ENCODE data around the gene GNPAT.

GNPAT gene

DNA sequence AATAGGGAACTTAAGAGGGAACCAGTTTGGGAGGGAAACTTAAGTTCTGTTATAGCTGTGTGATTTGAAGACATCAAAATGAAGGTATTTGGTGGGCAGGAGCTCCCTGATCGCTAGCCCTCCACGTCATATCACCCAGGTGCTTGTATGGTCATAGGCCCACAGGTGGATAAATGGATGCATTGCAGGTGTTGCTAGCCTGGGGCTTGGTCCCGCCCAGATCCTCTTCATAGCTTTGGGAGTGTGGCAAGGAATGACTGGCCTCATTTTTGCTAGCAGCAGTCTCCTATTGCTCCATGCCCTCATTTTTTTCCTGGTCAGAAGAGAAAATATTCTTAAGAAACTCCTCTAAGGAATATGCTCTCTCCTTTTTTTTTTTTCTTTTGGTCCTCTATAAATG lies 11.3 kb downstream of the GNPAT start:
- TF ChIP-seq, protein P1, sequence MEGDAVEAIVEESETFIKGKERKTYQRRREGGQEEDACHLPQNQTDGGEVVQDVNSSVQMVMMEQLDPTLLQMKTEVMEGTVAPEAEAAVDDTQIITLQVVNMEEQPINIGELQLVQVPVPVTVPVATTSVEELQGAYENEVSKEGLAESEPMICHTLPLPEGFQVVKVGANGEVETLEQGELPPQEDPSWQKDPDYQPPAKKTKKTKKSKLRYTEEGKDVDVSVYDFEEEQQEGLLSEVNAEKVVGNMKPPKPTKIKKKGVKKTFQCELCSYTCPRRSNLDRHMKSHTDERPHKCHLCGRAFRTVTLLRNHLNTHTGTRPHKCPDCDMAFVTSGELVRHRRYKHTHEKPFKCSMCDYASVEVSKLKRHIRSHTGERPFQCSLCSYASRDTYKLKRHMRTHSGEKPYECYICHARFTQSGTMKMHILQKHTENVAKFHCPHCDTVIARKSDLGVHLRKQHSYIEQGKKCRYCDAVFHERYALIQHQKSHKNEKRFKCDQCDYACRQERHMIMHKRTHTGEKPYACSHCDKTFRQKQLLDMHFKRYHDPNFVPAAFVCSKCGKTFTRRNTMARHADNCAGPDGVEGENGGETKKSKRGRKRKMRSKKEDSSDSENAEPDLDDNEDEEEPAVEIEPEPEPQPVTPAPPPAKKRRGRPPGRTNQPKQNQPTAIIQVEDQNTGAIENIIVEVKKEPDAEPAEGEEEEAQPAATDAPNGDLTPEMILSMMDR (conservative IDR thresholded peaks at IDR 0.05): no peak
- no peak overlapping the region for H3K27ac ChIP-seq

DNA sequence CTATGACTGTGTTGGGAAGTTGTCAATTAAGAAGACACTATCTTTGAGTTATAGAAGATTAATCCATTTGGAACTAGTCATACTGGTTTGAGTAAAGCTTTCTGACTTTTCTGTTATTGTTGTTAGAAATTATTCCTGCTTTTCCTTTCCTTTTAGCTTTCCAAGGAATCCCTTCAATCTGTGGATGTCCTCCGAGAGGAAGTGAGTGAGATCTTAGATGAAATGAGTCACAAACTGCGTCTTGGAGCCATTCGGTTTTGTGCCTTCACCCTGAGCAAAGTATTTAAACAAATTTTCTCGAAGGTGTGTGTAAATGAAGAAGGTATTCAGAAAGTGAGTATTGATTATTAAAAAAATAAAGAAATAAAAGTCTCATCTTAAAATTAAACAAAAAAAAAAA lies 19.3 kb downstream of the GNPAT start:
- no peak overlapping the region for H3K27ac ChIP-seq
- TF ChIP-seq, protein P1 (conservative IDR thresholded peaks at IDR 0.05): no peak

DNA sequence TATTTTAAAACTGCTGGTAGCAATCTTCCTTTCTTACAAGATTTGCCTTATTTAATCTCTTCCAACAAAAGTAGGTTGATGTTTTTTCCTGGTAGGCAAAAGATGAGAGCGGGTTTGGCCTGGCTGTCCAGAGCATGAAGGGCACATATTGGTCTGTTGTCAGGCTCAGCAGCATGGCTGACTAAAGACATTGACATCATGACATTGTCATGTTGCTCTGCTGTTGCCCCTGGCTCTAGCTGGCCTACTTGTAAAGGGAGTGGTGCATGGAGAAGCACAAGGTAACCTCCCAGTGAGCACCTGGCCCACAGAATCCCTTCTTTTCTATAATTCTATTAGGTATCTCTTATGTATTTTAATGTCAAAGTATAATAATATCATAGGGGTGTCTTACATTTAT lies 23.6 kb downstream of the GNPAT start:
- TF ChIP-seq, protein P1 (conservative IDR thresholded peaks at IDR 0.05): no peak
- no peak overlapping the region for H3K27ac ChIP-seq

DNA sequence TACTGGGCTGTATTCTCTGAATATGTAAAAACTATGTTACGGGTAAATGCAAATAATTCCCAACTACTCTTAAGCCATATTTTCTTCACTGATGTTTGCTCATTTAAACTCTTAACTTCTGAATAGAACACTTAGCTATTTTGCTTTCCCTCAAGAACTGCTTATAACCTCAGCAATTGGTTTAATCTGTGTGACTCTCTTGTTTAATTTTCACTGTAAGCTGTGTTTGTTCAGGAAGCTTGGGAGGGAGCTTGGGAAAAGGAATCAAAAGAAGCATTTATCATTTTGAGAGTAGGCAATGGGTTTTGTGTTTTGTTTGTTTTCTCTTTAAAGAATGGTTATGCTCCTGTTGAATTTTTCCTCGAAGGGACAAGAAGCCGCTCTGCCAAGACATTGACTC lies 24.4 kb downstream of the GNPAT start:
- TF ChIP-seq, protein P1 (conservative IDR thresholded peaks at IDR 0.05): no peak
- H3K27ac ChIP-seq: no peak overlapping the region

DNA sequence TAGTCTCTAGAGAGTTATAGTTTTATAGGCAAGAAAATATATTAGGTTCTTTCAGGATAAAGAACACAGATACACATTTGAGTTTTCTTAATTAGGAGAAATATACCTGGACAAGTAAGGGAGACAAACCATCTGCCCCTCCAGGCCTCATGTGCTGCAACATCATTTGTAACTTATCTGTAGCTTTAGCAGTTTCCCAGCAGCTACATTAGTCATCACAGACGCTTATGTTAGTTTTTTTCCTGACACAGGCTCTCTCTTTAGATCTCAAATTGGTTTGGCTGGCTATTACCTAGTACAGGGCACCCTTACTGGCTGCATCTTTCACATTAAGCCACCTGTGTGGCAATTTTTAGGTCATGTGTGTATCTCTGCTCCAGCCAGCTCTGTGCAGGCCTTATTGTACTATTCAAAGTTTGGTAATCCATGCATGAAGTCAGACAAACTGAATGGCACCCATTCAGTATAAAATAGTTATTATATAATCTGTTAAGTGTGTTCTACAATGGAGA lies 25.9 kb downstream of the GNPAT start:
- TF ChIP-seq, protein P1 (conservative IDR thresholded peaks at IDR 0.05): no peak
- H3K27ac ChIP-seq: no peak overlapping the region

DNA sequence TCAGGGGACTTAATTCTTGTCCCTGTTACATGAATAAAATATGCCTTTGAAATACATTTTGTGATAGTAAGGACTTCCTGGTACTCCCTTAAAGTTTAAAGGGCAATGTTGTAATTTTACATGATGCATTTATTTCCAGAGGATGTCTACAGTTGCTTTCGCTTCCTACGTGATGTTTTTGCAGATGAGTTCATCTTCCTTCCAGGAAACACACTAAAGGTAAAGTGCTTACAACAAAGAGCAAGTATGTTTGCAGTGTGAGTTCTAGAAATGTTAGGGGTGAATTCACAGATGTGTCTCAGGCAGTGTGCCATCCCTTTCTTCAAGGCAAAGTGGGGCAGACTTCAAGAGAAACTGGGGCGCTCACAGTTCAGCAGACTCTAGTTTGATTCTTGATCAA lies 31.2 kb downstream of the GNPAT start:
- H3K27ac ChIP-seq: no peak overlapping the region

DNA sequence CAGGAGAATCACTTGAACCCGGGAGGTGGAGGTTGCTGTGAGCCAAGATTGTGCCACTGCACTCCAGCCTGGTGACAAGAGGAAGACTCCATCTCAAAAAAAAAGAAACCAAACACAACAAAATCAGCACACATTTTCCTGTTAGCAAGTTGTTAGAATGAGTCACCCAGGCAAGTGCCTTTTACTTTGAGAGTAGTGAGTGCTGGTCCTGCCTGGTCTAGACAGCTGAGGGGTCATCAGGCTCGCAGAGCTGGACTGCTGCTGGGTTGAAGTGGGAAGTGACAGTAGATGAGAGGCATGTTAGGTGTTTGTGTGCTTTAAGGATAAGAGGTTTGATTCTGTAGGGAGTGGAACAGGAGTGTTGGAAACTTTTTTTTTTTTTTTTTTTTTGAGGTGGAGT lies 31.9 kb downstream of the GNPAT start:
- TF ChIP-seq, protein P1 (conservative IDR thresholded peaks at IDR 0.05): no peak

More for the DNA sequence above, 31.2 kb downstream of the GNPAT start:
- TF ChIP-seq, protein P1 (conservative IDR thresholded peaks at IDR 0.05): no peak

More for the DNA sequence above, 31.9 kb downstream of the GNPAT start:
- no peak overlapping the region for H3K27ac ChIP-seq

Data from VCaP (cell line).